ENCODE results near the gene NOP16. TPM values are rescaled to one million over a fixed set of nuclear protein-coding genes. Genes with fewer than 3 reads are reported as not detected.

The NOP16 gene
- total and polyA plus RNA-seq, 2 of the 13 experiments (the other 11 are each of a cell fraction or from before 2014, with no cell fraction given), result 43.3 to 48.4 TPM

DNA sequence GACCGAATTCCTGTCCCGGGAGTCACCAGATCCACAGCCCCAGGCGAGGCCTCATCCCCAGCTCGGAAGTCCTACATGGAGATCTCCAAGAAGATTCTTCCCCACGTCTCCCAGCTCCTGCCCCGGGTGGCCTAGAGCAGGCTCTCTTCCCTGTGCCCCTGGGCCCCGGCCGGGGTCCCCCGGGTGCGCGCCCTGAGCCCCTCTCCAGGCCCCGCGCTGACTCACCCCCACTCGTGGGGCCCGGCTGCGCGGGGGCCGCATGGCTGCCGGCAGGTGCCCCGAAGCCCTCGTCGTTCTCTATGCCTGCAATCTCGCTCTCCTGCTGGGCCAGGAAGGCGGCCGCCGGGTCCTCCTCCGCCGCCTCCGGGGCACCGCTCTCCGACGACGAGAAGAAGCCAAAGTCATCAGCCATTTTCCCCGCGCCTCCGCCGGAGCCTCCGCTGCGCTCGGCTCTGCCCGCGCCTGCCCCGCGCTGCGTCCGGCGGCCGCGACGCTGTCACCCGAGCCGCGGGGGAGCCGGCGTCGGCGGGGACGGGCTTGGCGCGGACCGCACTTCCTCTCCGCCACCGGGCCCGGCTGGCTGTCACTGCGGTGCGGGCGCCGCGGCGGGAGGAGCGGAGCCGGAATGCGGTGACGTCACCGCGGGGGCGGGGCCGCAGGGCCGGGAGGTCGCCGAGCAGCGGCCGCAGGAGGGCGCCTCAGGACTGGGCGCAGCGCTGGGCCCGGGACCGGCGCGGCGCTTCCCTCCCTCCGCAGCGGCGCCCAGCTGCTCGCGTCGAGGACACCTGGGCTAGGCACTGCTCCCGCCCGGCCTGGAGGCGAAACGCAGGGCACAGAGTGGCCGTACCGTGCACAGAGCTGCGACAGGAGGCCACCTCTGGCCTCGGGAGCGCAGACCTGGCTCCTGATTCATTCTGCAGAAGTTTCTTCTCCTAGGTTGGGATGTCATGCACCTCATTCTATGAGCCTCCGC is 27.8 kb upstream of the NOP16 start, which contains the start of gene CLTB (continued):
- TF ChIP-seq, protein P1, sequence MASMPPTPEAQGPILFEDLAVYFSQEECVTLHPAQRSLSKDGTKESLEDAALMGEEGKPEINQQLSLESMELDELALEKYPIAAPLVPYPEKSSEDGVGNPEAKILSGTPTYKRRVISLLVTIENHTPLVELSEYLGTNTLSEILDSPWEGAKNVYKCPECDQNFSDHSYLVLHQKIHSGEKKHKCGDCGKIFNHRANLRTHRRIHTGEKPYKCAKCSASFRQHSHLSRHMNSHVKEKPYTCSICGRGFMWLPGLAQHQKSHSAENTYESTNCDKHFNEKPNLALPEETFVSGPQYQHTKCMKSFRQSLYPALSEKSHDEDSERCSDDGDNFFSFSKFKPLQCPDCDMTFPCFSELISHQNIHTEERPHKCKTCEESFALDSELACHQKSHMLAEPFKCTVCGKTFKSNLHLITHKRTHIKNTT (CRISPR knock-in tag; IDR thresholded peaks at IDR 0.05), result no peak
- no peak for TF ChIP-seq NKX3-1 (CRISPR knock-in tag; IDR thresholded peaks at IDR 0.05)
- TF ChIP-seq CREM (IDR thresholded peaks at IDR 0.05), result no peak
- no peak for TF ChIP-seq CREM (CRISPR knock-in tag; IDR thresholded peaks at IDR 0.05)
- TF ChIP-seq GLI4 (CRISPR knock-in tag; IDR thresholded peaks at IDR 0.05; ENCODE audit: borderline replicate concordance), result no peak
- no peak for TF ChIP-seq ZNF775 (CRISPR knock-in tag; IDR thresholded peaks at IDR 0.05; ENCODE audit: borderline replicate concordance)
- no peak for TF ChIP-seq ZNF33A (CRISPR knock-in tag; IDR thresholded peaks at IDR 0.05; ENCODE audit: borderline replicate concordance)
- TF ChIP-seq ZFP1 (CRISPR knock-in tag; IDR thresholded peaks at IDR 0.05), result no peak
- TF ChIP-seq MAF1 (CRISPR knock-in tag; IDR thresholded peaks at IDR 0.05; ENCODE audit: borderline replicate concordance), result no peak
- TF ChIP-seq CREB1 (IDR thresholded peaks at IDR 0.05), result peak; percentile 99
- no peak for TF ChIP-seq CREB1 (CRISPR knock-in tag; IDR thresholded peaks at IDR 0.05)
- 0 out of 2 replicates have a peak, but pooled peaks have one; percentile 50 for TF ChIP-seq ZNF772 (CRISPR knock-in tag; IDR thresholded peaks at IDR 0.05)
- peak; percentile 91 for TF ChIP-seq SALL2 (CRISPR knock-in tag; IDR thresholded peaks at IDR 0.05)
- TF ChIP-seq, protein P2, sequence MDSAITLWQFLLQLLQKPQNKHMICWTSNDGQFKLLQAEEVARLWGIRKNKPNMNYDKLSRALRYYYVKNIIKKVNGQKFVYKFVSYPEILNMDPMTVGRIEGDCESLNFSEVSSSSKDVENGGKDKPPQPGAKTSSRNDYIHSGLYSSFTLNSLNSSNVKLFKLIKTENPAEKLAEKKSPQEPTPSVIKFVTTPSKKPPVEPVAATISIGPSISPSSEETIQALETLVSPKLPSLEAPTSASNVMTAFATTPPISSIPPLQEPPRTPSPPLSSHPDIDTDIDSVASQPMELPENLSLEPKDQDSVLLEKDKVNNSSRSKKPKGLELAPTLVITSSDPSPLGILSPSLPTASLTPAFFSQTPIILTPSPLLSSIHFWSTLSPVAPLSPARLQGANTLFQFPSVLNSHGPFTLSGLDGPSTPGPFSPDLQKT (CRISPR knock-in tag; IDR thresholded peaks at IDR 0.05; ENCODE audit: borderline replicate concordance), result no peak
- TF ChIP-seq KLF11 (CRISPR knock-in tag; IDR thresholded peaks at IDR 0.05), result 0 out of 2 replicates have a peak, but pooled peaks have one; percentile 34
- TF ChIP-seq ZSCAN25 (CRISPR knock-in tag; IDR thresholded peaks at IDR 0.05), result no peak
- TF ChIP-seq SRF (IDR thresholded peaks at IDR 0.05; ENCODE audit: low read depth, low read length), result no peak
- peak; percentile 86 for TF ChIP-seq HDAC1 (CRISPR knock-in tag; IDR thresholded peaks at IDR 0.05)
- TF ChIP-seq NCOA5 (CRISPR knock-in tag; IDR thresholded peaks at IDR 0.05), result no peak
- no peak for TF ChIP-seq ZBTB7B (CRISPR knock-in tag; IDR thresholded peaks at IDR 0.05)
- TF ChIP-seq, protein P3, sequence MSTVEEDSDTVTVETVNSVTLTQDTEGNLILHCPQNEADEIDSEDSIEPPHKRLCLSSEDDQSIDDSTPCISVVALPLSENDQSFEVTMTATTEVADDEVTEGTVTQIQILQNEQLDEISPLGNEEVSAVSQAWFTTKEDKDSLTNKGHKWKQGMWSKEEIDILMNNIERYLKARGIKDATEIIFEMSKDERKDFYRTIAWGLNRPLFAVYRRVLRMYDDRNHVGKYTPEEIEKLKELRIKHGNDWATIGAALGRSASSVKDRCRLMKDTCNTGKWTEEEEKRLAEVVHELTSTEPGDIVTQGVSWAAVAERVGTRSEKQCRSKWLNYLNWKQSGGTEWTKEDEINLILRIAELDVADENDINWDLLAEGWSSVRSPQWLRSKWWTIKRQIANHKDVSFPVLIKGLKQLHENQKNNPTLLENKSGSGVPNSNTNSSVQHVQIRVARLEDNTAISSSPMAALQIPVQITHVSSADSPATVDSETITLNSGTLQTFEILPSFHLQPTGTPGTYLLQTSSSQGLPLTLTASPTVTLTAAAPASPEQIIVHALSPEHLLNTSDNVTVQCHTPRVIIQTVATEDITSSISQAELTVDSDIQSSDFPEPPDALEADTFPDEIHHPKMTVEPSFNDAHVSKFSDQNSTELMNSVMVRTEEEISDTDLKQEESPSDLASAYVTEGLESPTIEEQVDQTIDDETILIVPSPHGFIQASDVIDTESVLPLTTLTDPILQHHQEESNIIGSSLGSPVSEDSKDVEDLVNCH (CRISPR knock-in tag; IDR thresholded peaks at IDR 0.05), result no peak
- no peak for TF ChIP-seq ZNF616 (CRISPR knock-in tag; IDR thresholded peaks at IDR 0.05; ENCODE audit: low read depth)
- TF ChIP-seq ZNF24 (IDR thresholded peaks at IDR 0.05), result 0 out of 2 replicates have a peak, but pooled peaks have one; percentile 31
- TF ChIP-seq, protein P4, sequence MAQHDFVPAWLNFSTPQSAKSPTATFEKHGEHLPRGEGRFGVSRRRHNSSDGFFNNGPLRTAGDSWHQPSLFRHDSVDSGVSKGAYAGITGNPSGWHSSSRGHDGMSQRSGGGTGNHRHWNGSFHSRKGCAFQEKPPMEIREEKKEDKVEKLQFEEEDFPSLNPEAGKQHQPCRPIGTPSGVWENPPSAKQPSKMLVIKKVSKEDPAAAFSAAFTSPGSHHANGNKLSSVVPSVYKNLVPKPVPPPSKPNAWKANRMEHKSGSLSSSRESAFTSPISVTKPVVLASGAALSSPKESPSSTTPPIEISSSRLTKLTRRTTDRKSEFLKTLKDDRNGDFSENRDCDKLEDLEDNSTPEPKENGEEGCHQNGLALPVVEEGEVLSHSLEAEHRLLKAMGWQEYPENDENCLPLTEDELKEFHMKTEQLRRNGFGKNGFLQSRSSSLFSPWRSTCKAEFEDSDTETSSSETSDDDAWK (CRISPR knock-in tag; IDR thresholded peaks at IDR 0.05), result no peak
- no peak for TF ChIP-seq ZNF205 (CRISPR knock-in tag; IDR thresholded peaks at IDR 0.05)
